Measurements from ENCODE around the gene FAM83B.

DNA sequence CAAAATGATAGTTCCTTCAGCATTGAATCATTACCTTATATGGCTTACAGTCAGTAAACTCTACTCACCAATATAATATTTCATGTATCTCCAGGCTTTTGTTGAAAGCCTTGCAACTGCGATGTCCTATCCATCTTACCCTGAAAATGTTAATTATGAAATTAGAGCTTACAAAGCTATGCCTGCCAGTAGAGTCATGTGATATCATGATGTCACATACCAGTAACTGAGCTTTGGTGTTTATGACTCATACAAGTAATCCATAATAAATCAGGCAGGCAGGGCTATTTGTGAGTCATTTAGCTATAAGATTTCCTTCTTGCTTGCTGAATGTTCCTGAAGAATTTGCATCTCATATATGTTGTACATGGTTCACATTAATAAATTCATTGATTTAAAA is 44.9 kb upstream of the FAM83B start:
- TF ChIP-seq, protein P1, sequence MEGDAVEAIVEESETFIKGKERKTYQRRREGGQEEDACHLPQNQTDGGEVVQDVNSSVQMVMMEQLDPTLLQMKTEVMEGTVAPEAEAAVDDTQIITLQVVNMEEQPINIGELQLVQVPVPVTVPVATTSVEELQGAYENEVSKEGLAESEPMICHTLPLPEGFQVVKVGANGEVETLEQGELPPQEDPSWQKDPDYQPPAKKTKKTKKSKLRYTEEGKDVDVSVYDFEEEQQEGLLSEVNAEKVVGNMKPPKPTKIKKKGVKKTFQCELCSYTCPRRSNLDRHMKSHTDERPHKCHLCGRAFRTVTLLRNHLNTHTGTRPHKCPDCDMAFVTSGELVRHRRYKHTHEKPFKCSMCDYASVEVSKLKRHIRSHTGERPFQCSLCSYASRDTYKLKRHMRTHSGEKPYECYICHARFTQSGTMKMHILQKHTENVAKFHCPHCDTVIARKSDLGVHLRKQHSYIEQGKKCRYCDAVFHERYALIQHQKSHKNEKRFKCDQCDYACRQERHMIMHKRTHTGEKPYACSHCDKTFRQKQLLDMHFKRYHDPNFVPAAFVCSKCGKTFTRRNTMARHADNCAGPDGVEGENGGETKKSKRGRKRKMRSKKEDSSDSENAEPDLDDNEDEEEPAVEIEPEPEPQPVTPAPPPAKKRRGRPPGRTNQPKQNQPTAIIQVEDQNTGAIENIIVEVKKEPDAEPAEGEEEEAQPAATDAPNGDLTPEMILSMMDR (CRISPR knock-in tag; IDR thresholded peaks at IDR 0.05) = no peak
- TF ChIP-seq, protein P2, sequence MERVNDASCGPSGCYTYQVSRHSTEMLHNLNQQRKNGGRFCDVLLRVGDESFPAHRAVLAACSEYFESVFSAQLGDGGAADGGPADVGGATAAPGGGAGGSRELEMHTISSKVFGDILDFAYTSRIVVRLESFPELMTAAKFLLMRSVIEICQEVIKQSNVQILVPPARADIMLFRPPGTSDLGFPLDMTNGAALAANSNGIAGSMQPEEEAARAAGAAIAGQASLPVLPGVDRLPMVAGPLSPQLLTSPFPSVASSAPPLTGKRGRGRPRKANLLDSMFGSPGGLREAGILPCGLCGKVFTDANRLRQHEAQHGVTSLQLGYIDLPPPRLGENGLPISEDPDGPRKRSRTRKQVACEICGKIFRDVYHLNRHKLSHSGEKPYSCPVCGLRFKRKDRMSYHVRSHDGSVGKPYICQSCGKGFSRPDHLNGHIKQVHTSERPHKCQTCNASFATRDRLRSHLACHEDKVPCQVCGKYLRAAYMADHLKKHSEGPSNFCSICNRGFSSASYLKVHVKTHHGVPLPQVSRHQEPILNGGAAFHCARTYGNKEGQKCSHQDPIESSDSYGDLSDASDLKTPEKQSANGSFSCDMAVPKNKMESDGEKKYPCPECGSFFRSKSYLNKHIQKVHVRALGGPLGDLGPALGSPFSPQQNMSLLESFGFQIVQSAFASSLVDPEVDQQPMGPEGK (CRISPR knock-in tag; IDR thresholded peaks at IDR 0.05) = no peak

Data from HepG2 (cell line).